Esophagus muscularis mucosa (tissue), 3 donors: ENCODE data around the gene WASF3.

ENCODE experiments used
- CTCF ChIP-seq, 3 experiments: fragments of 200-600 bp in 2 of 3; fragments of 450-650 bp in 1 of 3; sonication (generic) in 2 of 3; IDR thresholded peaks; one replicate each; pipeline ENCODE4 v1.5.1; 2017 to 2019; ENCODE audit warnings: antibody characterized with exemption in 3 of 3, mild to moderate bottlenecking in 2 of 3, moderate library complexity in 1 of 3
- POLR2A ChIP-seq: fragments of 450-650 bp; IDR thresholded peaks from one replicate; pipeline ENCODE4 v1.6.1; 2017; ENCODE audit warnings: antibody characterized with exemption, moderate library complexity, mild to moderate bottlenecking, low read depth

- TF ChIP-seq CTCF (IDR thresholded peaks at IDR 0.05) (no peak), POLR2A (no peak)
Measured at GRCh38 chr13:26604784-26605545, 47.5 kb downstream of the WASF3 start.
